HCT116 (cell line): ENCODE data around the gene ZNF333. TPM values are rescaled to one million over a fixed set of nuclear protein-coding genes. Genes with fewer than 3 reads are reported as not detected.

Experiments
- ATAC-seq: fragments of 200-7000 bp; cut with Tn5 transposase; 2 replicates; pipeline ENCODE4 v1.9.1; 2020; ENCODE audit warnings: mild to moderate bottlenecking, moderate library complexity
- BruUV-seq: library from RNA; stranded (reverse); fragments of 400-500 nt; replicated peaks from 2 replicates; lab custom pipeline; 2021; lab: Mats Ljungman, UMichigan
- CTCF ChIA-PET: fragments of 300-600 bp; sonication (Branson Sonifier 250); formaldehyde crosslinking; loops from one replicate; lab custom pipeline; 2021; ENCODE audit warnings: antibody characterized with exemption; lab: Charles Lee
- POLR2A ChIA-PET: fragments of 300-600, 350-600 bp; sonication (Branson Sonifier 250); formaldehyde crosslinking; loops from one replicate; lab custom pipeline; 2021; ENCODE audit warnings: antibody characterized with exemption; lab: Charles Lee
- RAD21 ChIA-PET, 2 experiments: fragments of 300-600 bp; sonication (Branson Sonifier 250); formaldehyde crosslinking; loops; one replicate each; lab custom pipeline; 2023; ENCODE audit warnings: low total read pairs in 2 of 2; ENCODE audit not compliant: uncharacterized antibody in 2 of 2, unreplicated experiment in 2 of 2, low non-redundant PET in 1 of 2; lab: Charles Lee
- DNase-seq: peaks from one replicate; pipeline ENCODE4 v3.0.0-alpha.2; 2010; ENCODE audit warnings: low read depth, low spot score
- H2AFZ ChIP-seq: fragments of 200-600 bp; shearing (Covaris generic), sonication (generic); 2 replicates; pipeline ENCODE4 v1.6.1; 2017; ENCODE audit warnings: low read depth, mixed run types, mixed read lengths, antibody characterized with exemption, low read length; ENCODE audit not compliant: poor library complexity, severe bottlenecking
- H3K27ac ChIP-seq: 2 replicates; pipeline ENCODE4 v1.5.1; 2012; ENCODE audit warnings: low read depth, low read length
- H3K27me3 ChIP-seq: fragments of 200-600 bp; sonication (generic); 2 replicates; pipeline ENCODE4 v1.6.1; 2016; ENCODE audit warnings: mixed run types, low read length, mixed read lengths; ENCODE audit not compliant: insufficient read depth
- H3K36me3 ChIP-seq, 2 experiments: fragments of 200-500 bp in 1 of 2; fragments of 200-600 bp in 1 of 2; sonication (Bioruptor generic) in 1 of 2; sonication (generic) in 1 of 2; 2 replicates each; pipeline versions ENCODE4 v1.5.1 to v1.6.1; 2014 to 2016; ENCODE audit warnings: low read length in 2 of 2, inconsistent platforms in 1 of 2, mixed read lengths in 1 of 2, mixed run types in 1 of 2; ENCODE audit not compliant: insufficient read depth in 2 of 2, control insufficient read depth in 1 of 2
- H3K4me1 ChIP-seq, 2 experiments: fragments of 200-600 bp in 1 of 2; sonication (generic) in 1 of 2; 2 replicates each; pipeline versions ENCODE4 v1.5.1 to v1.6.1; 2012 to 2017; ENCODE audit warnings: low read length in 2 of 2, inconsistent platforms in 1 of 2, mild to moderate bottlenecking in 1 of 2, mixed read lengths in 1 of 2, mixed run types in 1 of 2, moderate library complexity in 1 of 2; ENCODE audit not compliant: insufficient read depth in 2 of 2, control insufficient read depth in 1 of 2
- H3K4me2 ChIP-seq: fragments of 200-600 bp; sonication (generic); 2 replicates; pipeline ENCODE4 v1.6.1; 2017; ENCODE audit warnings: mixed run types, low read length, mixed read lengths
- H3K4me3 ChIP-seq, 2 experiments: fragments of 200-600 bp in 1 of 2; sonication (generic) in 1 of 2; replicated peaks in 1 of 2; 2 replicates each; pipeline ENCODE4 v1.5.1; 2011 to 2016; ENCODE audit warnings: low read length in 2 of 2, control low read depth in 1 of 2, low read depth in 1 of 2, mild to moderate bottlenecking in 1 of 2, mixed read lengths in 1 of 2, mixed run types in 1 of 2
- H3K79me2 ChIP-seq: fragments of 200-600 bp; sonication (generic); 2 replicates; pipeline ENCODE4 v1.6.1; 2017; ENCODE audit warnings: mild to moderate bottlenecking, mixed run types, low read length, moderate library complexity, mixed read lengths; ENCODE audit not compliant: insufficient read depth
- H3K9ac ChIP-seq: fragments of 200-600 bp; sonication (generic); 2 replicates; pipeline ENCODE4 v1.6.1; 2016; ENCODE audit warnings: low read length, mixed read lengths
- H3K9me2 ChIP-seq: fragments of 200-600 bp; sonication (generic), shearing (Covaris generic); 2 replicates; pipeline ENCODE4 v1.6.1; 2017; ENCODE audit warnings: mixed run types, mild to moderate bottlenecking, moderate library complexity; ENCODE audit not compliant: insufficient read depth
- H3K9me3 ChIP-seq, 2 experiments: fragments of 200-500 bp in 1 of 2; fragments of 200-600 bp in 1 of 2; sonication (Bioruptor generic) in 1 of 2; sonication (generic) in 1 of 2; 2 replicates each; pipeline ENCODE4 v1.6.1; 2014 to 2017; ENCODE audit warnings: low read length in 2 of 2, mixed read lengths in 2 of 2, inconsistent platforms in 1 of 2, low read depth in 1 of 2, mild to moderate bottlenecking in 1 of 2, mixed run types in 1 of 2, moderate library complexity in 1 of 2; ENCODE audit not compliant: control insufficient read depth in 1 of 2, insufficient read depth in 1 of 2
- H4K20me1 ChIP-seq: fragments of 200-600 bp; sonication (generic), shearing (Covaris generic); 2 replicates; pipeline ENCODE4 v1.6.1; 2017; ENCODE audit warnings: mixed run types, mild to moderate bottlenecking, moderate library complexity; ENCODE audit not compliant: insufficient read depth
- CEBPB ChIP-seq: IDR thresholded peaks from 2 replicates; pipeline ENCODE4 v1.6.1; 2012; ENCODE audit warnings: low read depth
- CTCF ChIP-seq, 3 experiments: fragments of 200-600 bp in 1 of 3; sonication (generic) in 1 of 3; IDR thresholded peaks in 2 of 3; conservative IDR thresholded peaks in 1 of 3; 2 replicates each; pipeline ENCODE4 v1.5.1; 2012 to 2017; ENCODE audit warnings: low read depth in 2 of 3, low read length in 2 of 3, antibody characterized with exemption in 1 of 3, borderline replicate concordance in 1 of 3, control low read depth in 1 of 3, mild to moderate bottlenecking in 1 of 3, mixed read lengths in 1 of 3, mixed run types in 1 of 3, moderate library complexity in 1 of 3; ENCODE audit not compliant: insufficient read depth in 1 of 3
- EGR1 ChIP-seq: IDR thresholded peaks from 2 replicates; pipeline ENCODE4 v1.6.1; 2012; ENCODE audit warnings: low read depth
- EZH2phosphoT487 ChIP-seq: fragments of 200-600 bp; IDR thresholded peaks from 2 replicates; pipeline ENCODE4 v1.6.1; 2018; ENCODE audit warnings: antibody characterized with exemption, borderline replicate concordance
- RAD21 ChIP-seq: IDR thresholded peaks from 2 replicates; pipeline ENCODE4 v1.6.1; 2012; ENCODE audit warnings: low read depth, mild to moderate bottlenecking
- SP1 ChIP-seq: IDR thresholded peaks from 2 replicates; pipeline ENCODE4 v1.6.1; 2012; ENCODE audit warnings: low read depth
- SRF ChIP-seq: IDR thresholded peaks from 2 replicates; pipeline ENCODE4 v1.6.1; 2012; ENCODE audit warnings: low read depth
- TCF7L2 ChIP-seq: IDR thresholded peaks from 2 replicates; pipeline ENCODE4 v1.7.0; 2011; ENCODE audit warnings: borderline replicate concordance, inconsistent platforms; ENCODE audit not compliant: insufficient read depth, insufficient read length; ENCODE audit errors: extremely low read depth
- ZBTB33 ChIP-seq: IDR thresholded peaks from 2 replicates; pipeline ENCODE4 v1.6.1; 2011; ENCODE audit warnings: mild to moderate bottlenecking, low read length, moderate library complexity; ENCODE audit not compliant: insufficient replicate concordance; ENCODE audit errors: extremely low read depth
- ZFX ChIP-seq: fragments of 450-650 bp; IDR thresholded peaks from 2 replicates; pipeline ENCODE4 v1.6.1; 2017
- ZNF274 ChIP-seq: fragments of 200-500 bp; sonication (Bioruptor generic); IDR thresholded peaks from 2 replicates; pipeline ENCODE4 v1.6.1; 2014; ENCODE audit warnings: mild to moderate bottlenecking, low read depth, low read length, inconsistent platforms
- intact Hi-C: fragments of 100-400 bp; cut with micrococcal nuclease; formaldehyde crosslinking; loops from 2 replicates; pipeline ENCODE4 v1.10.0; 2022
- total RNA-seq: library from RNA; stranded (reverse); gene quantifications from one replicate; pipeline ENCODE4 v1.2.1, GENCODE V29; 2021; ENCODE audit not compliant: unreplicated experiment

ZNF333 gene
- total RNA-seq, 1 experiment from 2014 or later, result 9.2 TPM

GRCh38 chr19:14728595-14728994 lies 38.7 kb downstream of the ZNF333 start:
- Histone ChIP-seq H3K9me2 (no peaks in the 10 kb centered on the region), H3K4me3 (no peak overlapping the region), H3K9ac (no peak overlapping the region), H4K20me1 (no peaks in the 10 kb centered on the region), H3K79me2 (no peaks in the 10 kb centered on the region), H3K27ac (no peak overlapping the region), H3K36me3 (no peaks in the 10 kb centered on the region), H3K4me2 (no peak overlapping the region), H3K27me3 (no peaks in the 10 kb centered on the region), H3K4me1 (peaks cover 0 to 13% of the 10 kb centered on the region in 2 experiments; a peak in 2 of 4 replicates), H3K9me3 (peaks cover 0 to 9% of the 10 kb centered on the region in 2 experiments; a peak in 1 of 4 replicates), H2AFZ (no peak overlapping the region)
- ChIA-PET CTCF (no interaction called here), POLR2A (no interaction called here), RAD21 (no interaction called here)
- no peak for DNase-seq
- TF ChIP-seq CTCF (IDR thresholded peaks at IDR 0.05 in 2 of 3, conservative IDR thresholded peaks at IDR 0.05 in 1 of 3; ENCODE audit: borderline replicate concordance in 1 of 3, insufficient read depth in 1 of 3, low read depth in 2 of 3, low read length in 2 of 3) (no peak), EGR1 (no peak), EZH2phosphoT487 (no peak), RAD21 (no peak), ZNF274 (no peak), SP1 (no peak), SRF (no peak), ZFX (no peak), ZBTB33 (no peak), TCF7L2 (no peak), CEBPB (no peak)
- BruUV-seq, result no TSS peak
- intact Hi-C loops, result no loop called here
- ATAC-seq, result no peak
